Mesodermal cell (in vitro differentiated cells): ENCODE measurements around the gene ROGDI.

ENCODE experiments used
- H3K27ac ChIP-seq: 2 replicates; pipeline ENCODE4 v1.7.0; 2013; ENCODE audit warnings: mild to moderate bottlenecking, low read depth, low read length, moderate library complexity; ENCODE audit not compliant: severe bottlenecking
- H3K36me3 ChIP-seq: 2 replicates; pipeline ENCODE4 v1.7.1; 2013; ENCODE audit warnings: mild to moderate bottlenecking, low read length, moderate library complexity; ENCODE audit not compliant: control insufficient read depth, insufficient read depth
- H3K4me1 ChIP-seq: one replicate; pipeline ENCODE4 v1.7.1; 2013; ENCODE audit warnings: mild to moderate bottlenecking, low read length; ENCODE audit not compliant: insufficient read depth, control insufficient read depth, poor library complexity, severe bottlenecking
- H3K4me3 ChIP-seq: 2 replicates; pipeline ENCODE4 v1.7.0; 2013; ENCODE audit warnings: low read length, control low read depth, mild to moderate bottlenecking; ENCODE audit not compliant: insufficient read depth, poor library complexity, severe bottlenecking; ENCODE audit errors: extremely low read depth
- H3K9me3 ChIP-seq: 2 replicates; pipeline ENCODE4 v1.7.1; 2013; ENCODE audit warnings: mild to moderate bottlenecking, low read length, moderate library complexity; ENCODE audit not compliant: control insufficient read depth
- WGBS, 2 experiments: methylation state at CpG; one replicate each; pipeline ENCODE4 v1.1.5; 2013; ENCODE audit warnings: missing lambda C conversion rate in 2 of 2; ENCODE audit not compliant: insufficient coverage in 2 of 2; 5-methylcytosine and 5-hydroxymethylcytosine counted together

Gene ROGDI

DNA sequence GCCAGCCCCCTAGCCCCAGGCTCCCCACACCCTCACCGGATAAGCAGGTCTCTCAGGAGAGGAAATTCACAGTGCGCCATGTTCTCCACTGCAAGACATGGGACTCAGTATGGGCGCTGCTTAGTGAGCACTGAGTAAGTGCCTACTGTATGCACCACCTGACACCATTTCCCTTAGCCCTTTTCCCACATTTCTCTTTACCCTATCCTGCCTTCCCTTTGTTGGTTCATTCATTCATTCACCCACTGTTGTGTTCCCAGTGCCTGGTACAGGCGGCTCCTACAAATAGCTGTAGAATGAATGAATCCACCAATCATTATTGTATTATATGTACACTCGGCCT, 24.4 kb downstream of the ROGDI start:
- Histone ChIP-seq H3K27ac (no peak overlapping the region), H3K36me3 (no peaks in the 10 kb centered on the region), H3K4me1 (no peaks in the 10 kb centered on the region), H3K4me3 (no peak overlapping the region), H3K9me3 (no peaks in the 10 kb centered on the region)
- WGBS, 2 experiments = 93 to 100% methylated on average over 3 of the region's 5 CpGs

- H3K4me1 ChIP-seq = no peaks in the 10 kb centered on the region
- no peak overlapping the region for H3K4me3 ChIP-seq
- no peaks in the 10 kb centered on the region for H3K36me3 ChIP-seq
- no peaks in the 10 kb centered on the region for H3K9me3 ChIP-seq
- 88 to 91% methylated on average over 10 to 16 of the region's 17 CpGs for WGBS, 2 experiments
- no peak overlapping the region for H3K27ac ChIP-seq
Measured at GRCh38 chr16:4777339-4778049, 24.9 kb downstream of the ROGDI start.

GRCh38 chr16:4776141-4776705, 26.2 kb downstream of the ROGDI start:
- Histone ChIP-seq H3K4me1 (no peaks in the 10 kb centered on the region), H3K4me3 (no peak overlapping the region), H3K36me3 (no peaks in the 10 kb centered on the region), H3K27ac (no peak overlapping the region), H3K9me3 (no peaks in the 10 kb centered on the region)
- 96 to 100% methylated on average over 1 to 2 of the region's 2 CpGs for WGBS, 2 experiments

- Histone ChIP-seq H3K36me3 (no peaks in the 10 kb centered on the region), H3K4me3 (no peak overlapping the region), H3K4me1 (no peaks in the 10 kb centered on the region), H3K27ac (no peak overlapping the region), H3K9me3 (no peaks in the 10 kb centered on the region)
- 94 to 96% methylated on average over 8 of the region's 13 CpGs for WGBS, 2 experiments
Measured at GRCh38 chr16:4775005-4775404, 27.4 kb downstream of the ROGDI start.

DNA sequence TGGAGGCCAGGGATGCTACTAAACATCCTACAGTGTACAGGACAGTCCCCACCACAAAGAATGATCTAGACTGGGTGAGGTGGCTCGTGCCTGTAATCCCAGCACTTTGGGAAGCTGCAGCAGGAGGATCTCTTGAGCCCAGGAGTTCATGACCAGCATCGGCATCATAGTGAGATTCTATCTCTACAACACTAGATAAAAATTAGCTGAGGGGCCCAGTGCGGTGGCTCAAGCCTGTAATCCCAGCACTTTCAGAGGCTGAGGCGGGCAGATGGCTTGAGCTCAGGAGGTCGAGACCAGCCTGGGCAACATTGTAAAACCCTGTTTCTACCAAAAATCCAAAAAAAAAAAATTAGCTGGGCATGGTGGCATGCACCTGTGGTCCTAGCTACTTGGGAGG, 30.1 kb downstream of the ROGDI start:
- WGBS, 2 experiments = 89 to 100% methylated on average over 2 of the region's 5 CpGs
- Histone ChIP-seq H3K4me3 (no peak overlapping the region), H3K4me1 (peaks cover 3% of the 10 kb centered on the region), H3K9me3 (no peaks in the 10 kb centered on the region), H3K27ac (no peak overlapping the region), H3K36me3 (no peaks in the 10 kb centered on the region)

GRCh38 chr16:4771646-4772045, 30.8 kb downstream of the ROGDI start:
- Histone ChIP-seq H3K4me1 (peaks cover 3% of the 10 kb centered on the region), H3K4me3 (no peak overlapping the region)
- 83 to 93% methylated on average over 1 to 2 of the region's 3 CpGs for WGBS, 2 experiments

DNA sequence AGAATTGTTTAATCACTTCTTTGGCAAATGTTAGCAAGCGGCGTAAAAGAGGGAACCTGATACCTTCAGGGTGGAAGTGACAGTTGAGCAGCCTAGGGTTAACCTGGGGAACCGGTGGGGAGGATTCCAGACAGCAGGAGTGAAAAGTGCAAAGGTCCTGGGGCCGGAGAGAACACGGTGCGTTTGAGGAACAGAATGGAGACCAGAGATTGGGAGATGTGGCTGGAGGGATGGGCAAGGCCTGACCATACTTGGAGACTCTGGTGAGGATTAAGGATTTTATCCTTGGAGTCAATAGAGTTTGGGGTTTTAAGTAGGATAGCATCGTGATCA, 33.2 kb downstream of the ROGDI start:
- Histone ChIP-seq H3K4me3 (peak overlapping the region; percentile 42), H3K36me3 (peaks cover 14% of the 10 kb centered on the region), H3K9me3 (no peaks in the 10 kb centered on the region), H3K4me1 (peaks cover 11% of the 10 kb centered on the region), H3K27ac (no peak overlapping the region)
- WGBS, 2 experiments = 96 to 97% methylated on average over 7 of the region's 7 CpGs

More at GRCh38 chr16:4771646-4772045, 30.8 kb downstream of the ROGDI start:
- Histone ChIP-seq H3K9me3 (no peaks in the 10 kb centered on the region), H3K36me3 (no peaks in the 10 kb centered on the region), H3K27ac (no peak overlapping the region)

DNA sequence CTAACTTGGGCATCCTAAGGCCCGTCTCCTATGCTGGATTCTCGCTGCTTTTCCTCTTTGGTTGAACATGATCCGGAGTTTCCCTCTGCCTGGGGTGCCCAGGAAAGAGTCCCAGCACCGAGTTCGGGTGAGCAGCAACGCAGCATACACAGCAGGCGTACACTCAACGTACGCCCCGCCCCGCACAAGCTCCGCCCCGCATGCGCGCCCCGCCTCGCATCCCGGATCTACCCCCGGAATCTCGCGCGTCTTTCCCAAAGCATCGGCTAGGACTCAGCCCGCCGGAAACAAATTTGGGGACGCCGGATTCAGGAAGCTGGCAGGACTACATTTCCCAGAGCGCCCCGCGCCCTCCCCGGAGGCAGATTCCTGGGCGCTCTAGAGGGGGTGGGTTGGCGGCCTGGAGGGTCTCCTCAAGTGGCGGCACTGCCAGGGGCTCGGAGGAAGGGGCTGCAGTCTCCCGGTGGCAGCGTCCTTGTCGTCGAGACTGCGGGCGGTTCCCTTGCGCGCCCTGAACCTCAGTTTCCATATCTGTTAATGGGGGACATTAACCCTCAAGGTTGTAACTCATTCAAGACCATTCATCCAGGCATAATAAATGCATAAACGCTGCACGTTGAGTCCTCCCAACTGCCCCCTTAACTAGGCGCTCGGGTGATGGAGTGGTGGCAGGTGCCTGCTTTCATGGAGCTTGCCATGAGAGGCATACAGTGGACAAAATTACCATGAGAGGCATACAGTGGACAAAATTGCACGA, 33.7 kb downstream of the ROGDI start:
- Histone ChIP-seq H3K36me3 (peaks cover 19% of the 10 kb centered on the region), H3K9me3 (no peaks in the 10 kb centered on the region), H3K4me3 (peak overlapping the region; percentile 42), H3K27ac (peak overlapping the region; percentile 41), H3K4me1 (peaks cover 11% of the 10 kb centered on the region)
- 8 to 14% methylated on average over 42 to 45 of the region's 48 CpGs for WGBS, 2 experiments

DNA sequence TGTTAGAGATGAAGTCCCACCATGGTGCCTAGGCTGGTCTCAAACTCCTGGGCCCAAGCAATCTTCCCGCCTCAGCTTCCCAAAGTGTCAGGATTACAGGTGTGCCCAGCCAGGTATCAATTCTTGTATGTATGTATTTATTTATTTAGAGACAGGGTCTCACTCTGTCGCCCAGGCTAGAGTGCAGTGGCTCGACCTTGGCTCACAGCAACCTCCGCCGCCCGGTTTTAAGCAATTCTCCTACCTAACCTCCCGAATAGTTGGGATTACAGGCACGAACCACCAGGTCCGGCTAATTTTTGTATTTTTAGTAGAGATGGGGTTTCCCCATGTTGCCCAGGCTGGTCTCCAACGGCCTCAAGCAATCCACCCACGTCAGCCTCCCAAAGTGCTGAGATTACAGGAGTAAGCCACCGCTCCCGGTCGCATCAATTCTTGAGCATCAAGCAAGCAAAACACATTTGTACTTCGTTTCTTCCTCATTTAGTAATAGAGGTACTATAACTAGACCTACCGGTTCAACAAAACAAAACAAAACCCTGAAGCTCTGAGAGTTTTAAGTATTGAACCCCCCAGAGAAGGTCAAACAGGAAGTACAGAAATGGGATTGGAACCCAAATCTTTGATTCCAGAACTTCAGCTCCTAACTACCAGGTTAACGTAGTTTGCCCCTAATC, 34.4 kb downstream of the ROGDI start:
- peaks cover 25% of the 10 kb centered on the region for H3K36me3 ChIP-seq
- H3K4me1 ChIP-seq = peaks cover 11% of the 10 kb centered on the region
- H3K9me3 ChIP-seq = no peaks in the 10 kb centered on the region
- H3K27ac ChIP-seq = peak overlapping the region; percentile 41
- peak overlapping the region; percentile 92 for H3K4me3 ChIP-seq
- WGBS, 2 experiments = 80 to 89% methylated on average over 10 of the region's 17 CpGs

- H3K9me3 ChIP-seq = no peaks in the 10 kb centered on the region
- H3K36me3 ChIP-seq = peaks cover 33% of the 10 kb centered on the region
- H3K27ac ChIP-seq = peak within 1 kb of the TSS; percentile 75
- H3K4me1 ChIP-seq = peaks cover 11% of the 10 kb centered on the region
- 6 to 10% methylated on average over 59 to 64 of the region's 72 CpGs for WGBS, 2 experiments
- peak within 1 kb of the TSS; percentile 92 for H3K4me3 ChIP-seq
Measured at GRCh38 chr16:4766875-4767628, 35.4 kb downstream of the ROGDI start, which contains the start of gene ZNF500. Gene ZNF500, minus strand, starts transcription at chr16:4767162. Its CDS starts 1,184 bp downstream, at chr16:4765978.
